Liver (tissue), 3 donors: ENCODE results near the gene SOBP.

Source experiments
- EGR1 ChIP-seq, 2 donors: IDR thresholded peaks; 2 replicates each; pipeline ENCODE4 v1.6.1; 2016 to 2018; ENCODE audit warnings: antibody characterized with exemption in 2 of 2, low read depth in 2 of 2
- FOXA1 ChIP-seq: IDR thresholded peaks from 2 replicates; pipeline ENCODE4 v1.6.1; 2016; ENCODE audit warnings: antibody characterized with exemption
- NR2F2 ChIP-seq: IDR thresholded peaks from 2 replicates; pipeline ENCODE4 v1.6.1; 2016; ENCODE audit warnings: antibody characterized with exemption
- SP1 ChIP-seq: IDR thresholded peaks from 2 replicates; pipeline ENCODE4 v1.6.1; 2018; ENCODE audit warnings: antibody characterized with exemption, mild to moderate bottlenecking
- TF ChIP-seq, protein P1 (sequence below): fragments of 150-350 bp; IDR thresholded peaks from 2 replicates; pipeline ENCODE4 v1.5.1; 2017; ENCODE audit warnings: improper control_type of control experiment, low read depth, low read length; ENCODE audit not compliant: missing input control
- TF ChIP-seq, protein P2 (sequence below): IDR thresholded peaks from 2 replicates; pipeline ENCODE4 v1.6.1; 2016; ENCODE audit warnings: antibody characterized with exemption, mild to moderate bottlenecking
- donor health status: healthy.
- donor health status: healthy.

DNA sequence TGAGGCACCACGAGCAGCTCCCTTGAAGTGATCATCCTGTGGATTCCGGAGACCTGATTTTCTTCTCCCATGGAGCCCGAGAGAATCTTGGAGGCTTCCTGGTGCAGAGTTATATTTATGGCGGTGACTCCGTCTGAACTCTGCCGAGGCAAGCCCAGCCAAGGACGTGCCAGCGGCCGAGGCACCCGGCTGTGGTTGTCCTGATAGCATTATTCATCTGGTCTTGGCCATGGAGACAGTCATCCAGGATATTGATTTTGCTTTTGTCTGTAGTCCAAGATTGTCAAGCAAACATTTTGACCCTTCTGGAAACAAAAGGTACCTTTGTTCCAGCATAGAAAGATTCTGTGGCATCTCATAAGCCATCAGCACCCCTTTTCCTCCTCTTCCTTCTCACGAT lies 170.9 kb downstream of the SOBP start:
- TF ChIP-seq, protein P1, sequence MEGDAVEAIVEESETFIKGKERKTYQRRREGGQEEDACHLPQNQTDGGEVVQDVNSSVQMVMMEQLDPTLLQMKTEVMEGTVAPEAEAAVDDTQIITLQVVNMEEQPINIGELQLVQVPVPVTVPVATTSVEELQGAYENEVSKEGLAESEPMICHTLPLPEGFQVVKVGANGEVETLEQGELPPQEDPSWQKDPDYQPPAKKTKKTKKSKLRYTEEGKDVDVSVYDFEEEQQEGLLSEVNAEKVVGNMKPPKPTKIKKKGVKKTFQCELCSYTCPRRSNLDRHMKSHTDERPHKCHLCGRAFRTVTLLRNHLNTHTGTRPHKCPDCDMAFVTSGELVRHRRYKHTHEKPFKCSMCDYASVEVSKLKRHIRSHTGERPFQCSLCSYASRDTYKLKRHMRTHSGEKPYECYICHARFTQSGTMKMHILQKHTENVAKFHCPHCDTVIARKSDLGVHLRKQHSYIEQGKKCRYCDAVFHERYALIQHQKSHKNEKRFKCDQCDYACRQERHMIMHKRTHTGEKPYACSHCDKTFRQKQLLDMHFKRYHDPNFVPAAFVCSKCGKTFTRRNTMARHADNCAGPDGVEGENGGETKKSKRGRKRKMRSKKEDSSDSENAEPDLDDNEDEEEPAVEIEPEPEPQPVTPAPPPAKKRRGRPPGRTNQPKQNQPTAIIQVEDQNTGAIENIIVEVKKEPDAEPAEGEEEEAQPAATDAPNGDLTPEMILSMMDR = no peak
- no peak for TF ChIP-seq SP1
- no peak for TF ChIP-seq FOXA1
- TF ChIP-seq EGR1 (IDR thresholded peaks at IDR 0.05; ENCODE audit: low read depth in 2 of 2) = no peak
- TF ChIP-seq, protein P2, sequence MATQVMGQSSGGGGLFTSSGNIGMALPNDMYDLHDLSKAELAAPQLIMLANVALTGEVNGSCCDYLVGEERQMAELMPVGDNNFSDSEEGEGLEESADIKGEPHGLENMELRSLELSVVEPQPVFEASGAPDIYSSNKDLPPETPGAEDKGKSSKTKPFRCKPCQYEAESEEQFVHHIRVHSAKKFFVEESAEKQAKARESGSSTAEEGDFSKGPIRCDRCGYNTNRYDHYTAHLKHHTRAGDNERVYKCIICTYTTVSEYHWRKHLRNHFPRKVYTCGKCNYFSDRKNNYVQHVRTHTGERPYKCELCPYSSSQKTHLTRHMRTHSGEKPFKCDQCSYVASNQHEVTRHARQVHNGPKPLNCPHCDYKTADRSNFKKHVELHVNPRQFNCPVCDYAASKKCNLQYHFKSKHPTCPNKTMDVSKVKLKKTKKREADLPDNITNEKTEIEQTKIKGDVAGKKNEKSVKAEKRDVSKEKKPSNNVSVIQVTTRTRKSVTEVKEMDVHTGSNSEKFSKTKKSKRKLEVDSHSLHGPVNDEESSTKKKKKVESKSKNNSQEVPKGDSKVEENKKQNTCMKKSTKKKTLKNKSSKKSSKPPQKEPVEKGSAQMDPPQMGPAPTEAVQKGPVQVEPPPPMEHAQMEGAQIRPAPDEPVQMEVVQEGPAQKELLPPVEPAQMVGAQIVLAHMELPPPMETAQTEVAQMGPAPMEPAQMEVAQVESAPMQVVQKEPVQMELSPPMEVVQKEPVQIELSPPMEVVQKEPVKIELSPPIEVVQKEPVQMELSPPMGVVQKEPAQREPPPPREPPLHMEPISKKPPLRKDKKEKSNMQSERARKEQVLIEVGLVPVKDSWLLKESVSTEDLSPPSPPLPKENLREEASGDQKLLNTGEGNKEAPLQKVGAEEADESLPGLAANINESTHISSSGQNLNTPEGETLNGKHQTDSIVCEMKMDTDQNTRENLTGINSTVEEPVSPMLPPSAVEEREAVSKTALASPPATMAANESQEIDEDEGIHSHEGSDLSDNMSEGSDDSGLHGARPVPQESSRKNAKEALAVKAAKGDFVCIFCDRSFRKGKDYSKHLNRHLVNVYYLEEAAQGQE = no peak
- no peak for TF ChIP-seq NR2F2
